ENCODE data around the gene RGMB. TPM values are rescaled to one million over a fixed set of nuclear protein-coding genes. Genes with fewer than 3 reads are reported as not detected.
A peak's percentile ranks its signal among the peaks of the same experiment; 100 is the strongest.

RGMB gene
- polyA plus RNA-seq, 1 of the 3 experiments (the other 2 are of a cell fraction), result 86.7 TPM

DNA sequence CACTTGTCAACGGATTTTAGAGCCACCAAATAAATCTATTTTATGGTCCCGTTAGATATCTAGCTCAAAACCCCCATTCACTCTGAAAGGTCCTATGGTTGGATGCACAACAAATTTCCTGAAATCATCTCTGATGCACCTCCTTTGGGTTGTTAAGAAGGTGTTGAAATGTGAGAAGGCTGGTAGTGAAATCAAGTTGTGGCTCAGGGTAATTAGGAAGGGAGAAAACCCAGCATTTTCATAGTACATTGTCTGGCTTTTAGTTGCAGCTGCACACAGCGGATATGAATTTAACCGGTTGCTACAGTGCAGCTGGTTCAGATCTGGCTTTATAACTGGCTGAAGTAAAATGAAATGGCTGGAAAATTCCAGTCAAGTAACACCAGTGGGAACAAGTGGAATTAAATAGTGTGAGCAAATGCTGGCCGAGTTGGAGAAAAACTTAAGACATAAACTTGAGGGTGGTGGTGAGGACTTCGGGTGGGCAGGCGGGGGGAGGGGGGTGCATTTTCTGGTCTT lies 17.6 kb downstream of the RGMB start:
- no peak overlapping the region; the same call in 1 of the 2 replicates for H3K4me2 ChIP-seq
- H2AFZ ChIP-seq (ENCODE audit: low read depth), result no peak overlapping the region
- no peak overlapping the region for H3K4me3 ChIP-seq (ENCODE audit: low read depth in 2 of 2, low read length in 1 of 2)
- no peaks in the 10 kb centered on the region for H3K9me3 ChIP-seq
- DNase-seq, result no peak
- peaks cover 60% of the 10 kb centered on the region for H3F3A ChIP-seq (replicated peaks; ENCODE audit: insufficient read depth)
- no peak overlapping the region for H3K9ac ChIP-seq
- 97% methylated on average over 7 of the region's 7 CpGs for WGBS (ENCODE audit: low lambda C conversion rate)
- H3K27ac ChIP-seq (ENCODE audit: low read depth in 2 of 2, low read length in 1 of 2), result peak overlapping the region in 1 of 2 experiments; percentile 46; a peak in 1 of 4 replicates
- H3K36me3 ChIP-seq (replicated peaks in 1 of 2; ENCODE audit: control insufficient read depth in 1 of 2, insufficient read depth in 2 of 2, low read length in 1 of 2), result peaks cover 43 to 74% of the 10 kb centered on the region in 2 experiments
- H3K79me2 ChIP-seq (ENCODE audit: insufficient read depth), result peaks cover 96% of the 10 kb centered on the region
- ChIA-PET POLR2A (no interaction called here), CTCF (interaction anchor here (24.4 kb wide), 1 partner anchor 18 kb away, joined by 409 read pairs; the partner anchor contains the start of gene RGMB)
- no peaks in the 10 kb centered on the region for H3K9me2 ChIP-seq
- no peak for TF ChIP-seq NRF1 (IDR thresholded peaks at IDR 0.05; ENCODE audit: low read depth, low read length)
- no peak for TF ChIP-seq FOXJ3 (CRISPR knock-in tag; IDR thresholded peaks at IDR 0.05)
- TF ChIP-seq JUND (IDR thresholded peaks at IDR 0.05), result no peak
- TF ChIP-seq RCOR1 (IDR thresholded peaks at IDR 0.05; ENCODE audit: low read length), result no peak
- no peak for TF ChIP-seq RXRA (IDR thresholded peaks at IDR 0.05; ENCODE audit: borderline replicate concordance, low read depth)
- TF ChIP-seq, protein P1, sequence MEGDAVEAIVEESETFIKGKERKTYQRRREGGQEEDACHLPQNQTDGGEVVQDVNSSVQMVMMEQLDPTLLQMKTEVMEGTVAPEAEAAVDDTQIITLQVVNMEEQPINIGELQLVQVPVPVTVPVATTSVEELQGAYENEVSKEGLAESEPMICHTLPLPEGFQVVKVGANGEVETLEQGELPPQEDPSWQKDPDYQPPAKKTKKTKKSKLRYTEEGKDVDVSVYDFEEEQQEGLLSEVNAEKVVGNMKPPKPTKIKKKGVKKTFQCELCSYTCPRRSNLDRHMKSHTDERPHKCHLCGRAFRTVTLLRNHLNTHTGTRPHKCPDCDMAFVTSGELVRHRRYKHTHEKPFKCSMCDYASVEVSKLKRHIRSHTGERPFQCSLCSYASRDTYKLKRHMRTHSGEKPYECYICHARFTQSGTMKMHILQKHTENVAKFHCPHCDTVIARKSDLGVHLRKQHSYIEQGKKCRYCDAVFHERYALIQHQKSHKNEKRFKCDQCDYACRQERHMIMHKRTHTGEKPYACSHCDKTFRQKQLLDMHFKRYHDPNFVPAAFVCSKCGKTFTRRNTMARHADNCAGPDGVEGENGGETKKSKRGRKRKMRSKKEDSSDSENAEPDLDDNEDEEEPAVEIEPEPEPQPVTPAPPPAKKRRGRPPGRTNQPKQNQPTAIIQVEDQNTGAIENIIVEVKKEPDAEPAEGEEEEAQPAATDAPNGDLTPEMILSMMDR (IDR thresholded peaks at IDR 0.05), result no peak
- TF ChIP-seq, protein P2, sequence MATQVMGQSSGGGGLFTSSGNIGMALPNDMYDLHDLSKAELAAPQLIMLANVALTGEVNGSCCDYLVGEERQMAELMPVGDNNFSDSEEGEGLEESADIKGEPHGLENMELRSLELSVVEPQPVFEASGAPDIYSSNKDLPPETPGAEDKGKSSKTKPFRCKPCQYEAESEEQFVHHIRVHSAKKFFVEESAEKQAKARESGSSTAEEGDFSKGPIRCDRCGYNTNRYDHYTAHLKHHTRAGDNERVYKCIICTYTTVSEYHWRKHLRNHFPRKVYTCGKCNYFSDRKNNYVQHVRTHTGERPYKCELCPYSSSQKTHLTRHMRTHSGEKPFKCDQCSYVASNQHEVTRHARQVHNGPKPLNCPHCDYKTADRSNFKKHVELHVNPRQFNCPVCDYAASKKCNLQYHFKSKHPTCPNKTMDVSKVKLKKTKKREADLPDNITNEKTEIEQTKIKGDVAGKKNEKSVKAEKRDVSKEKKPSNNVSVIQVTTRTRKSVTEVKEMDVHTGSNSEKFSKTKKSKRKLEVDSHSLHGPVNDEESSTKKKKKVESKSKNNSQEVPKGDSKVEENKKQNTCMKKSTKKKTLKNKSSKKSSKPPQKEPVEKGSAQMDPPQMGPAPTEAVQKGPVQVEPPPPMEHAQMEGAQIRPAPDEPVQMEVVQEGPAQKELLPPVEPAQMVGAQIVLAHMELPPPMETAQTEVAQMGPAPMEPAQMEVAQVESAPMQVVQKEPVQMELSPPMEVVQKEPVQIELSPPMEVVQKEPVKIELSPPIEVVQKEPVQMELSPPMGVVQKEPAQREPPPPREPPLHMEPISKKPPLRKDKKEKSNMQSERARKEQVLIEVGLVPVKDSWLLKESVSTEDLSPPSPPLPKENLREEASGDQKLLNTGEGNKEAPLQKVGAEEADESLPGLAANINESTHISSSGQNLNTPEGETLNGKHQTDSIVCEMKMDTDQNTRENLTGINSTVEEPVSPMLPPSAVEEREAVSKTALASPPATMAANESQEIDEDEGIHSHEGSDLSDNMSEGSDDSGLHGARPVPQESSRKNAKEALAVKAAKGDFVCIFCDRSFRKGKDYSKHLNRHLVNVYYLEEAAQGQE (IDR thresholded peaks at IDR 0.05; ENCODE audit: low read depth, low read length), result no peak
- TF ChIP-seq RAD21 (IDR thresholded peaks at IDR 0.05; ENCODE audit: low read length), result no peak
- TF ChIP-seq RFX5 (IDR thresholded peaks at IDR 0.05; ENCODE audit: low read length), result no peak
- no peak for TF ChIP-seq EZH2phosphoT487 (IDR thresholded peaks at IDR 0.05; ENCODE audit: borderline replicate concordance, low read depth)
- TF ChIP-seq, protein P3, sequence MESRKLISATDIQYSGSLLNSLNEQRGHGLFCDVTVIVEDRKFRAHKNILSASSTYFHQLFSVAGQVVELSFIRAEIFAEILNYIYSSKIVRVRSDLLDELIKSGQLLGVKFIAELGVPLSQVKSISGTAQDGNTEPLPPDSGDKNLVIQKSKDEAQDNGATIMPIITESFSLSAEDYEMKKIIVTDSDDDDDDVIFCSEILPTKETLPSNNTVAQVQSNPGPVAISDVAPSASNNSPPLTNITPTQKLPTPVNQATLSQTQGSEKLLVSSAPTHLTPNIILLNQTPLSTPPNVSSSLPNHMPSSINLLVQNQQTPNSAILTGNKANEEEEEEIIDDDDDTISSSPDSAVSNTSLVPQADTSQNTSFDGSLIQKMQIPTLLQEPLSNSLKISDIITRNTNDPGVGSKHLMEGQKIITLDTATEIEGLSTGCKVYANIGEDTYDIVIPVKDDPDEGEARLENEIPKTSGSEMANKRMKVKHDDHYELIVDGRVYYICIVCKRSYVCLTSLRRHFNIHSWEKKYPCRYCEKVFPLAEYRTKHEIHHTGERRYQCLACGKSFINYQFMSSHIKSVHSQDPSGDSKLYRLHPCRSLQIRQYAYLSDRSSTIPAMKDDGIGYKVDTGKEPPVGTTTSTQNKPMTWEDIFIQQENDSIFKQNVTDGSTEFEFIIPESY (IDR thresholded peaks at IDR 0.05; ENCODE audit: borderline replicate concordance, low read depth), result no peak
- TF ChIP-seq GABPA (IDR thresholded peaks at IDR 0.05; ENCODE audit: low read depth), result no peak
- TF ChIP-seq, protein P4, sequence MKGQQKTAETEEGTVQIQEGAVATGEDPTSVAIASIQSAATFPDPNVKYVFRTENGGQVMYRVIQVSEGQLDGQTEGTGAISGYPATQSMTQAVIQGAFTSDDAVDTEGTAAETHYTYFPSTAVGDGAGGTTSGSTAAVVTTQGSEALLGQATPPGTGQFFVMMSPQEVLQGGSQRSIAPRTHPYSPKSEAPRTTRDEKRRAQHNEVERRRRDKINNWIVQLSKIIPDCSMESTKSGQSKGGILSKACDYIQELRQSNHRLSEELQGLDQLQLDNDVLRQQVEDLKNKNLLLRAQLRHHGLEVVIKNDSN (IDR thresholded peaks at IDR 0.05; ENCODE audit: borderline replicate concordance, low read depth), result no peak
- TF ChIP-seq, protein P5, sequence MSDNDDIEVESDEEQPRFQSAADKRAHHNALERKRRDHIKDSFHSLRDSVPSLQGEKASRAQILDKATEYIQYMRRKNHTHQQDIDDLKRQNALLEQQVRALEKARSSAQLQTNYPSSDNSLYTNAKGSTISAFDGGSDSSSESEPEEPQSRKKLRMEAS (IDR thresholded peaks at IDR 0.05; ENCODE audit: low read depth), result no peak
- no peaks in the 10 kb centered on the region for H3K27me3 ChIP-seq (ENCODE audit: insufficient read depth)
- peaks cover 99% of the 10 kb centered on the region for H4K20me1 ChIP-seq (ENCODE audit: insufficient read depth)
- H3K4me1 ChIP-seq (ENCODE audit: control insufficient read depth in 1 of 2, insufficient read depth in 2 of 2, low read depth in 1 of 2, low read length in 1 of 2), result peaks cover 2 to 56% of the 10 kb centered on the region in 2 experiments
